Psoas muscle (tissue), 8 donors: ENCODE results near the gene RAB23. TPM values are rescaled to one million over a fixed set of nuclear protein-coding genes. Genes with fewer than 3 reads are reported as not detected.

ENCODE experiments used
- ATAC-seq, 4 donors: fragments of 200-7000 bp; cut with Tn5 transposase; one replicate each; pipeline ENCODE4 v1.9.1; 2020; ENCODE audit warnings: moderate library complexity in 3 of 4, mild to moderate bottlenecking in 2 of 4
- DNase-seq, 2 donors: peaks; one replicate each; pipeline ENCODE4 v3.0.0-alpha.2; 2020
- H3K27ac ChIP-seq: fragments of 200-600 bp; one replicate; pipeline ENCODE4 v1.8.0; 2022
- H3K27me3 ChIP-seq, 3 donors: fragments of 200-600 bp in 1 of 3; one replicate each; pipeline versions ENCODE4 v1.6.1 to v1.8.0; 2013 to 2022; ENCODE audit warnings: low read length in 2 of 3, mild to moderate bottlenecking in 2 of 3, moderate library complexity in 1 of 3; ENCODE audit not compliant: insufficient read depth in 3 of 3
- H3K36me3 ChIP-seq, 2 donors: fragments of 200-600 bp in 1 of 2; one replicate each; pipeline versions ENCODE4 v1.6.1 to v1.8.0; 2013 to 2022; ENCODE audit warnings: low read depth in 1 of 2, mild to moderate bottlenecking in 1 of 2, moderate library complexity in 1 of 2; ENCODE audit not compliant: insufficient read depth in 1 of 2
- H3K4me1 ChIP-seq: fragments of 200-600 bp; one replicate; pipeline ENCODE4 v1.8.0; 2022
- H3K4me3 ChIP-seq: fragments of 200-600 bp; one replicate; pipeline ENCODE4 v1.8.0; 2022; ENCODE audit warnings: mild to moderate bottlenecking
- H3K9me3 ChIP-seq: fragments of 200-600 bp; one replicate; pipeline ENCODE4 v1.8.0; 2022
- WGBS, 3 donors: extraction: QIAGEN DNeasy Blood & Tissue Kit; methylation state at CpG; one replicate each; pipeline versions ENCODE4 v1.1.6 to v1.1.7; 2013; 5-methylcytosine and 5-hydroxymethylcytosine counted together
- intact Hi-C, 2 donors: fragments of 100-400 bp; cut with DNase I; formaldehyde crosslinking; loops; one replicate each; pipeline versions ENCODE4 v1.11.0 to v1.14.2; 2022
- polyA plus RNA-seq, 3 donors: library from polyadenylated mRNA; stranded (reverse); fragments of 200-250 nt; gene quantifications; one replicate each; pipeline ENCODE4 v1.2.3, GENCODE V29; 2013
- total RNA-seq, 4 donors: library from RNA; stranded (reverse); fragmentation: NEBNext Ultra II Directional in 2 of 4; extraction: Animal tissue kit (Norgen Biotek cat#: 25700) in 2 of 4; gene quantifications; one replicate each; pipeline versions ENCODE4 v1.2.1 to v1.2.4, GENCODE V29; 2021 to 2023
- TF ChIP-seq, protein P1 (sequence below): fragments of 200-600 bp; IDR thresholded peaks from one replicate; pipeline ENCODE4 v1.8.0; 2022; ENCODE audit warnings: antibody characterized with exemption
- donor health status: healthy with polysubstance abuse.
- donor health status: DM: no; HTN: no; CAD: no; lungs with moderate emphysema.
- donor health status: Bipolar disorder and iron deficiency.
- donor health status: healthy.
- donor health status: DM: yes; HTN: yes; CAD: no.
- donor health status: DM: no; HTN: no; CAD: no.
- donor health status: DM: no; HTN: no; CAD: no.
- donor health status: DM: yes; HTN: yes; CAD: no.

Gene RAB23
- total and polyA plus RNA-seq, 7 donors = 3.9 to 14.1 (median 5.9) TPM

- WGBS, 3 donors = 89 to 95% (median 92%) methylated on average over 2 of the region's 2 CpGs
- no peak for DNase-seq
- TF ChIP-seq, protein P1, sequence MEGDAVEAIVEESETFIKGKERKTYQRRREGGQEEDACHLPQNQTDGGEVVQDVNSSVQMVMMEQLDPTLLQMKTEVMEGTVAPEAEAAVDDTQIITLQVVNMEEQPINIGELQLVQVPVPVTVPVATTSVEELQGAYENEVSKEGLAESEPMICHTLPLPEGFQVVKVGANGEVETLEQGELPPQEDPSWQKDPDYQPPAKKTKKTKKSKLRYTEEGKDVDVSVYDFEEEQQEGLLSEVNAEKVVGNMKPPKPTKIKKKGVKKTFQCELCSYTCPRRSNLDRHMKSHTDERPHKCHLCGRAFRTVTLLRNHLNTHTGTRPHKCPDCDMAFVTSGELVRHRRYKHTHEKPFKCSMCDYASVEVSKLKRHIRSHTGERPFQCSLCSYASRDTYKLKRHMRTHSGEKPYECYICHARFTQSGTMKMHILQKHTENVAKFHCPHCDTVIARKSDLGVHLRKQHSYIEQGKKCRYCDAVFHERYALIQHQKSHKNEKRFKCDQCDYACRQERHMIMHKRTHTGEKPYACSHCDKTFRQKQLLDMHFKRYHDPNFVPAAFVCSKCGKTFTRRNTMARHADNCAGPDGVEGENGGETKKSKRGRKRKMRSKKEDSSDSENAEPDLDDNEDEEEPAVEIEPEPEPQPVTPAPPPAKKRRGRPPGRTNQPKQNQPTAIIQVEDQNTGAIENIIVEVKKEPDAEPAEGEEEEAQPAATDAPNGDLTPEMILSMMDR = no peak
- H3K4me1 ChIP-seq = peaks cover 5% of the 10 kb centered on the region
- H3K27ac ChIP-seq = no peak overlapping the region
- intact Hi-C loops = no loop called here
- no peaks in the 10 kb centered on the region for H3K36me3 ChIP-seq
- ATAC-seq = no peak
- no peaks in the 10 kb centered on the region for H3K9me3 ChIP-seq
- H3K4me3 ChIP-seq = no peak overlapping the region
- H3K27me3 ChIP-seq = no peaks in the 10 kb centered on the region
Measured at GRCh38 chr6:57259064-57259463, 37.0 kb upstream of the RAB23 start.

DNA sequence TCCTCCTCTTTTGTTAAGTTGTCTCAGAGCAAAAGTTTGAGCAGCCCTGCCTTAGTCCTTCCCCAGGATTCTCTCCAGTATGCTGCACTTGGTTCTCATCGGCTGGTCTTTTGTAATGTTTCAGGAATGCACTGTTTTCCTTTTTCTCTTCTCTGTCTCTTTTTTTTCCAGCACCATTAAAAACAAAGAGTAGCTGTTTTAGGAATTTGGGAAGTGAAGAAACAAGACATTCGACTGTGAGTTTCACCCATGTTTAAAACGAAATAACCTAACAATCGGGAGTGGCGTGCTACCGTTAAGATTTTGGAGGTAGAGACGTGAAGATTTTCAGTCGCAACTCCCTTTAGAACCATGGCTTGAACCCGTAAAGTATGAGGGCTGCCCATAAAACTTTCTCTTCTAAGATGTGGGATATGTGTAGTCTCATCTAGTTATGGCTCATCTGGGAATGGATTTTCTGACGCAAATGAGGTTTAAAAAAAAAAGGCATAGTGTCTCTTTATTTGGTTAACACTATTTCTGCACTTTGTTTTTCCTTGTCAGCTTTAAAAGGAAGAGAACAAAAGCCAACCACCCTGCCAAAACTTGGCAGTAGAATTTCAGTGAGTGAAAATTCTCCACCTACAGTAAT is 35.9 kb upstream of the RAB23 start:
- Histone ChIP-seq H3K4me1 (peaks cover 5% of the 10 kb centered on the region), H3K4me3 (peak overlapping the region; percentile 16)

DNA sequence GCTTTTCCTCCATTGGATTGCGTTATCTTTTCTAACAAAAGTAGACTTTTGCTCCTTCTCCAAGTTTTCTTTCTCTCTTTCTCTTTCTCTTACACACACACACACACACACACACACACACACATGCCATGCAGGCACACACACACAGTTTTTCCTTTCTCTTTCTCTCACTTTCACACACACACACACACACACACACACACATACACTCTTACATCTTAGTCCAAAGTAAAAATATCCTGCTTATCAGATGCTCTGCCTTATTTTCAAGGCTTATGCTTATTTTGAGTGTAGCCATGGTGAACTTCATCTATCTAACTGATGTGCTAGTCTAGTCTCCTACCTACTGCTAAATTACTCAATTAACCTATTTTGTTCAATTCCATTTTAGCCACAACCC is 34.4 kb upstream of the RAB23 start:
- ATAC-seq (no peak), DNase-seq (no peak)
- H3K36me3 ChIP-seq = no peaks in the 10 kb centered on the region
- WGBS, 3 donors = 41 to 97% (median 93%) methylated on average over 1 of the region's 1 CpG
- no peaks in the 10 kb centered on the region for H3K27me3 ChIP-seq
- no peak overlapping the region for H3K27ac ChIP-seq
- H3K9me3 ChIP-seq = no peaks in the 10 kb centered on the region
- intact Hi-C loops = no loop called here
- no peak overlapping the region for H3K4me3 ChIP-seq
- H3K4me1 ChIP-seq = peaks cover 6% of the 10 kb centered on the region
- TF ChIP-seq, protein P1 = no peak

More for the DNA sequence above, 35.9 kb upstream of the RAB23 start:
- Histone ChIP-seq H3K27ac (peak overlapping the region; percentile 61), H3K9me3 (no peaks in the 10 kb centered on the region), H3K27me3 (no peaks in the 10 kb centered on the region), H3K36me3 (no peaks in the 10 kb centered on the region)
- DNase-seq = no peak
- intact Hi-C loops = no loop called here
- TF ChIP-seq, protein P1 = no peak
- peak in 1 of 4 donors; percentile 24 for ATAC-seq
- 26 to 60% (median 35%) methylated on average over 10 of the region's 10 CpGs for WGBS, 3 donors

GRCh38 chr6:57255451-57256169 is 33.5 kb upstream of the RAB23 start:
- Histone ChIP-seq H3K36me3 (no peaks in the 10 kb centered on the region), H3K4me1 (peaks cover 6% of the 10 kb centered on the region), H3K4me3 (no peak overlapping the region), H3K27ac (no peak overlapping the region), H3K9me3 (no peaks in the 10 kb centered on the region), H3K27me3 (no peaks in the 10 kb centered on the region)
- intact Hi-C loops = no loop called here
- 91 to 94% (median 92%) methylated on average over 4 of the region's 4 CpGs for WGBS, 3 donors
- DNase-seq (no peak), ATAC-seq (no peak)
- TF ChIP-seq, protein P1 = no peak
